ENCODE results near the gene ANTXR2. TPM values are rescaled to one million over a fixed set of nuclear protein-coding genes. Genes with fewer than 3 reads are reported as not detected.

The ANTXR2 gene
- total and polyA plus RNA-seq, 5 experiments from 2014 or later = 11.4 to 22.1 (median 19.3) TPM

DNA sequence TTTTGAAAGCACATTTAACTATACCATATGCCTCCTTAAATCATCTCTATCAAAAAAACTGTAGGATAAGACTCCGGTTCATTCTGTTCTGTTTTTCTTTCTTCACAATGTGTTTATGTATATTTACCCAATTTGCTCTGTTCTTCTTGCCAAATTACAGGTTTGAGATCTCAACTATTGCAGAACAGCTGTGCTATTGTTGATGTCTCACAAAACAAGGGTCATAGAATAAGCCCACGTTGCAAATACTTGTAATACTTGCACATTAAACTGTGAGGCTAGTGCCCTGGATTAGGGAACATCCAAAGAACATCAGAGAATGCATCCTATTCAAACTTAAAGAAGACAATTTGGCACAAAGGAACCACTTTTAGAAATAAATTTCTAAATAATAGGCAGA is 45.4 kb downstream of the ANTXR2 start:
- peaks cover 0 to 2% (median 0%) of the 10 kb centered on the region in 4 donors for H3K4me1 Mint-ChIP-seq
- H3K4me3 Mint-ChIP-seq = no peak overlapping the region
- H3K9me3 Mint-ChIP-seq = no peaks in the 10 kb centered on the region
- no peak for DNase-seq
- no peak overlapping the region for H3K27ac Mint-ChIP-seq
- H3K27me3 Mint-ChIP-seq = no peaks in the 10 kb centered on the region
- H3K36me3 Mint-ChIP-seq = peaks cover 10 to 25% (median 16%) of the 10 kb centered on the region in 3 donors
- ATAC-seq = no peak
- POLR2A ChIA-PET = no interaction called here

DNA sequence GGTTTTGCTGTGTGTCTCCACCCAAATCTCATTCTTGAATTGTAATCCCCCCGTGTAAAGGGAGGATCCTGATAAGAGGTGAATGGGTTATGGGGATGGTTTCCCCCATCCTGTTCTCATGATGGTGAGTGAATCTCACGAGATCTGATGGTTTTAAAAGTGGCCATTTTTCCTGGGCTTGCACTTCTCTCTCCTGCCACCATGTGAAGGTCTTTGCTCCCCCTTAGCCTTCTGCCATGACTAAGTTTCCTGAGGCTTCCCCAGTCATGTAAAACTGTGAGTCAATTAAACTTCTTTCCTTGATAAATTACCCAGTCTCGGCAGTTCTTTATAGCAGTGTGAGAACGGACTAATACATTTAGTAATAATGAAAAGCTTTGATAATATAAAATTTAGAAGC is 46.9 kb downstream of the ANTXR2 start:
- Mint-ChIP-seq H3K4me1 (peaks cover 0 to 2% (median 0%) of the 10 kb centered on the region in 4 donors), H3K27me3 (no peaks in the 10 kb centered on the region), H3K27ac (peak overlapping the region in 1 of 10 donors; percentile 2), H3K4me3 (no peak overlapping the region), H3K36me3 (peaks cover 10 to 29% (median 26%) of the 10 kb centered on the region in 3 donors), H3K9me3 (no peaks in the 10 kb centered on the region)
- ATAC-seq (no peak), DNase-seq (no peak)
- POLR2A ChIA-PET = no interaction called here

DNA sequence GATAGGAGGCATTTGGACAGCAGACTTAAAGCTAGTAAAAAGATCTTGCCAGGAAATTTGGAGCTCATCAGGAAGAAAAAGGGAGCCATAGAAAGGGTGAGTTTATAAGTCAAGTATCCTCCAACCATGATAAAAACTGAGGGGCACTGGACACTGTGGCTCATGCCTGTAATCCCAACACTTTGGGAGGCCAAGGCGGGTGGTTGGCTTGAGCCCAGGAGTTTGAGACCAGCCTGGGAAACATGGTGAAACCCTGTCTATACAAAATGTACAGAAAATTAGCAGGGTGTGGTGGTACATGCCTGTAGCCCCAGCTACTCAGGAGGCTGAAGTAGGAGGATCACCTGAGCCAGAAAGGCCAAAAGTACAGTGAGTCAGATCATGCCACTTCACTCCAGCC is 48.7 kb downstream of the ANTXR2 start:
- no peak overlapping the region for H3K27ac Mint-ChIP-seq
- H3K4me3 Mint-ChIP-seq = no peak overlapping the region
- POLR2A ChIA-PET = no interaction called here
- H3K36me3 Mint-ChIP-seq = peaks cover 10 to 32% (median 26%) of the 10 kb centered on the region in 3 donors
- no peak for DNase-seq
- H3K27me3 Mint-ChIP-seq = no peaks in the 10 kb centered on the region
- no peaks in the 10 kb centered on the region for H3K9me3 Mint-ChIP-seq
- H3K4me1 Mint-ChIP-seq = peaks cover 0 to 2% (median 0%) of the 10 kb centered on the region in 4 donors
- ATAC-seq = no peak

DNA sequence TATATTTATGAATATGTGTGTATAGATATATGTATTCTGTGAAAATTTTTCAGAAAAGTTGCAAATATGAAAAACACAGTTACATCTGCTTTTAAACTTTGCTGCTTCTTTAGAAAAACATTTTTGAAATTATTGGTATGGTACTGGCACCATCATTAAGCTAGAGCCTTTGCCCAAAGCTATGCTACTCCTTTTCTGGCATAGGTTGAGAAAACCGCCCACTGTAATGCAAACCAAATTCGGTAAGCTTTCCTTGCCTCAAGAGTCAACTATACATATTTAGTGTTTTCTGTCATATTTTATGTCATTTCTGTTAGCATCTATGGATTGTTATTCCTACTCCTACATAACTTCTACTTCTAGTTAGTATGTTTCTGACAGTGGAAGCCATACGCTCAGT is 50.7 kb downstream of the ANTXR2 start:
- H3K36me3 Mint-ChIP-seq = peaks cover 10 to 38% (median 28%) of the 10 kb centered on the region in 3 donors
- H3K27ac Mint-ChIP-seq = no peak overlapping the region
- no peaks in the 10 kb centered on the region for H3K9me3 Mint-ChIP-seq
- DNase-seq (no peak), ATAC-seq (no peak)
- H3K27me3 Mint-ChIP-seq = no peaks in the 10 kb centered on the region
- POLR2A ChIA-PET = no interaction called here
- peaks cover 0 to 4% (median under 1%) of the 10 kb centered on the region in 4 donors for H3K4me1 Mint-ChIP-seq
- no peak overlapping the region for H3K4me3 Mint-ChIP-seq

DNA sequence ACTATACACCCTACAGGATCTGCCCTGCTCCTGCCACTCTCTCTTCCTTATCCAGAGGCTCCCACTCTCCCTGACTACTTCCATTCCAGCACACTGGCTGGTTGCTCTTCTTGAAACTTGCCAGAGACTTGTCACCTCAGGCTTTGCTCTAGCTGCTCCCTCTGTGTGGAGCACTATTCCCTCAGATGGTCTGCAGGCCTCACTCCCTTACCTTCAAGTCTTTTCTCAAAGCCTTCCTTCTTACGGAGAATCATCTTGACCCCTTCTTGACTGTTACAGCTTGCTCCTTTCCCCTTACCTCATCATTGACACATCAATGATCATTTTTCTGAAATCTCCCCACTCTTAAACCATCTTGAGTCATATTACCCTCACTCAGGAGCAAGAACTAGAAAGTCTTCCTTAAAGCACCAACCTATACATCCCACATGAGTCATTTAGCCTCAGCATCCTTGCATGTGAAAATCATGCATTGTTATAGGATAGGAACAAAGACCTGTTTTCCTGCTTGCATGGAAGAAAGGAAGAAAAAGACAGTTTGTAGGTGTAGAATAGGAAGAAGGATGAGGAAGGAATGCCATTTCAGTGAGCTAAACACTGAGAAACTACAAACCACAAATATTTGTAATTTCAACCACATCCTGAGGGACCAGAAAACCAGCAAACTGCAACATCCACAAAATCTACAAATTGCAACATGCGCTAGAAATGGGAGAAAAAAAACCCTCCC is 55.7 kb downstream of the ANTXR2 start:
- no peak for ATAC-seq
- POLR2A ChIA-PET = no interaction called here
- no peaks in the 10 kb centered on the region for H3K9me3 Mint-ChIP-seq

DNA sequence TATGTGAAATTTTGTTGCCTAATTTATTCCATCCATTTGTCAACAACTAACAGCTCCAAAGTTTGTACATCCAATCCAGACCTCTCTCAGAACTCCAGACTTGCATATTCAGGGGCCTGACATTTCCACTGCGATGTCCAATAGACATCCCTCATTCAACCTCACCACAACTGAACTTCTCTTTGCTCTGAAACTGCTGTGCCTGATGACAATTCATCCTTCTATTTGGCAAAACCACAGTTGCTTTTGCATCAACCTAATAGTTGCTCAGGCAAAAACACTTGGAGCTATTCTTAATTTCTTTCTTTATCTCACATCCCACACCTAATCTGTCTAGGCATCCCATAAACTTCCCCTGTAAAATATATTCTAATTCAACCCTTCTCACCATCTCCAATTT is 56.5 kb downstream of the ANTXR2 start:
- ATAC-seq (no peak), DNase-seq (no peak)
- no peak overlapping the region for H3K27ac Mint-ChIP-seq
- H3K4me1 Mint-ChIP-seq = peaks cover 0 to 2% (median under 1%) of the 10 kb centered on the region in 4 donors
- POLR2A ChIA-PET = no interaction called here
- H3K9me3 Mint-ChIP-seq = no peaks in the 10 kb centered on the region
- no peak overlapping the region for H3K4me3 Mint-ChIP-seq
- H3K36me3 Mint-ChIP-seq = peaks cover 3 to 18% (median 11%) of the 10 kb centered on the region in 3 donors
- H3K27me3 Mint-ChIP-seq = no peaks in the 10 kb centered on the region

More for the DNA sequence above, 55.7 kb downstream of the ANTXR2 start:
- Mint-ChIP-seq H3K27me3 (no peaks in the 10 kb centered on the region), H3K4me1 (peaks cover 0 to 2% (median under 1%) of the 10 kb centered on the region in 4 donors), H3K27ac (no peak overlapping the region), H3K4me3 (no peak overlapping the region), H3K36me3 (peaks cover 0 to 20% (median 16%) of the 10 kb centered on the region in 3 donors)
- DNase-seq = no peak

DNA sequence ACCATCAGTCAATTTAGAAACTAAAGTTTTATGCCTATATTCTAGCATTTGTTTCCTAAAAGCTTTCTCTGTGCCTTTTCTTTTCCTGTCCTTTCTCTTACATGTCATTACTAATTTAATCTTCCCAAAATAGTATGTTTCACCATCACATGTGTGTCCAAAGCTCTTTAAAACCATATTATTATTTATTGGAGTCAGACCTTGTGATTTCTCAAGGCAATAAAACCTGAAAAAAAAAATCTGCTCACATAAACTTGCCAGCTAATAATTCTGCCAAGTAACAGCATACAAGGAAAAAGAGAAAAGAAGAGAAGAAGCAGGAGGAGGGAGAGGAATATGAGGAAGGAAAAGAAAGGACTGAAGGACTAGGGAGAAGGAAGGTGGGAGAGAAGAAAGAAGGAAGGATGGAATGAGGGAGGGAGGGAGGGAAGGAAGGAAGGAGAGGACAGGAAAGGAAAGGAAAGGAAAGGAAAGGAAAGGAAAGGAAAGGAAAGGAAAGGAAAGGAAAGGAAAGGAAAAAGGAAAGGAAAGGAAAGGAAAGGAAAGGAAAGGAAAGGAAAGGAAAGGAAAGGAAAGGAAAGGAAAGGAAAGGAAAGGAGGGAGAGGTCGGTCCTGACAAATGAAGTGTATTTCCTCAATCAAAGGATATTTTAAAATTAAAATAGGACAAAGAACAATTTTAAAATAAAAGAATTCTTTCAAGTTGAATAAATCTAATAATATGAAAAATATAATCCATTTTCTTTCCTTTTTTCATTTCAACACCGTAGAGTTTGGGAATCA is 57.4 kb downstream of the ANTXR2 start:
- Mint-ChIP-seq H3K27me3 (no peaks in the 10 kb centered on the region), H3K9me3 (no peaks in the 10 kb centered on the region), H3K4me3 (no peak overlapping the region), H3K27ac (no peak overlapping the region), H3K4me1 (peaks cover 0 to 2% (median under 1%) of the 10 kb centered on the region in 4 donors), H3K36me3 (peaks cover 7 to 14% (median 9%) of the 10 kb centered on the region in 3 donors)
- POLR2A ChIA-PET = no interaction called here
- DNase-seq (no peak), ATAC-seq (no peak)

DNA sequence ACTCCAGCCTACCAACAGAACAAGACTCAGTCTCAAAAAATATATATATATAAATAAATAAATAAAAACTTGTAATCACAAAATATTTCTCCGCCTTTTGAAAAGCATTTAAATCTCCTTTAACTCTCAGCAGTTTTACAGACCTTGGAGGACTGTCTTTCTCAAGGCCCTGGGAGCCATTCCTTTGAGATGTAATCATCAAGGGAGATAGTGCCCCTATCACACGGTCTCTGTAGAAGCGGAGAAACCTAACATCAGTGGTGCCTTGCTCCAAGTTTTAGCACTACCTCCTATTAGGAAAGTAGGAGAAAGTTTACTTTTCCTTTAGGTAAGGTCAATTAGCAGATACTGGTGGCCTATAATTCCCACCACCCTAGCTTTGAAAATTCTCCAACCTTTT is 58.5 kb downstream of the ANTXR2 start:
- no peaks in the 10 kb centered on the region for H3K27me3 Mint-ChIP-seq
- peaks cover 7 to 17% (median 14%) of the 10 kb centered on the region in 3 donors for H3K36me3 Mint-ChIP-seq
- no peak overlapping the region for H3K27ac Mint-ChIP-seq
- H3K4me3 Mint-ChIP-seq = no peak overlapping the region
- POLR2A ChIA-PET = no interaction called here
- H3K9me3 Mint-ChIP-seq = no peaks in the 10 kb centered on the region
- no peak for DNase-seq
- no peak for ATAC-seq
- peaks cover 0 to 7% (median 3%) of the 10 kb centered on the region in 4 donors for H3K4me1 Mint-ChIP-seq

DNA sequence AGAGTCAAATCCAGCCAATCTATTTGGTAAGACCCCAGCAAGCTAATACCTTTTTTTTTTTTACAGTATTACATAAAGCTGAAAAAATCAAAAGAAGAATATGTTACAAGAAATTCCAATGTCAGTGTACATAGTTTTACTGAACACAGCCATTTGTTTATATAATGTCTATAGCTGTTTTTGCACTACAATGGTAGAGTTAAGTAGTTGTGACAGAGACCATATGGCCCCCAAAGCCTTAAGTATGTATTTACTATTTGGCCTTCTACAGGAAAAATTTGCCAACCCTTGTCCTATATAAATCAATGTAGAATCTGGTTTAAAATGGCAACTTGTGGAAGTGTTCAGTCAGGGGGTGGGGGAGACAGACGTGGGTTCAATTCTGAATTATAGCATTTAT is 60.7 kb downstream of the ANTXR2 start:
- POLR2A ChIA-PET = no interaction called here
- no peak for ATAC-seq
- Mint-ChIP-seq H3K27ac (no peak overlapping the region), H3K27me3 (no peaks in the 10 kb centered on the region), H3K36me3 (peaks cover 7 to 24% (median 20%) of the 10 kb centered on the region in 3 donors), H3K4me1 (peaks cover 2 to 18% (median 12%) of the 10 kb centered on the region in 4 donors), H3K9me3 (no peaks in the 10 kb centered on the region), H3K4me3 (no peak overlapping the region)
- no peak for DNase-seq

DNA sequence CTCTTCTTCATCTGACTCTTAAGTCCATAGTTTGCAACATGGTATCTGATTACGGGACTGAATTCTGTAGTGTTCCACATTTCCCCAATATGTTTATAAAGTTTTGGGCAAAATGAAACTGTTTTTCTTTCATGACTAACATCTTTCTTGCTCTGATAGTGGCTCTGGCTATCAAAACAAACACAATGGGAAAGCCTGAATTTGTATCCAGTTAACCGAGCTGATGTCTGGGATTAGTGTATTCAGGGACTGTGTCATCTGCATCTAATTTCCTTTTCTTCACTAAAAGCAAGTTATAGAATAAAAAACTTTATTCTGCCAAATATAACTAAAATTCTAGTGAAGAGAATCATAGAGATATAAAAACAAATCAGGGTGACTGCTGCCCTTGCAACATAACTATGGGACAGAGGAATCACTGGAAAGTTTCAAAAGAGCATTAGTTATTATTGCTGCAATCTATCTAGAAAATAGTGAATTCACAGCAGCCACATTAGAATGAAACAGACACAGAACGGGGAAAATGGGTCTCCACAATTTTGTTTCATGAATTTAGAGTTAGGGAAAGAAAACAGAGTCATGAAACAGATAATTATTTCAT is 61.3 kb downstream of the ANTXR2 start:
- Mint-ChIP-seq H3K36me3 (peaks cover 11 to 28% (median 20%) of the 10 kb centered on the region in 3 donors), H3K4me1 (peaks cover 5 to 24% (median 16%) of the 10 kb centered on the region in 4 donors), H3K27ac (no peak overlapping the region), H3K27me3 (no peaks in the 10 kb centered on the region), H3K9me3 (no peaks in the 10 kb centered on the region), H3K4me3 (no peak overlapping the region)
- DNase-seq = no peak
- POLR2A ChIA-PET = no interaction called here
- ATAC-seq = no peak

DNA sequence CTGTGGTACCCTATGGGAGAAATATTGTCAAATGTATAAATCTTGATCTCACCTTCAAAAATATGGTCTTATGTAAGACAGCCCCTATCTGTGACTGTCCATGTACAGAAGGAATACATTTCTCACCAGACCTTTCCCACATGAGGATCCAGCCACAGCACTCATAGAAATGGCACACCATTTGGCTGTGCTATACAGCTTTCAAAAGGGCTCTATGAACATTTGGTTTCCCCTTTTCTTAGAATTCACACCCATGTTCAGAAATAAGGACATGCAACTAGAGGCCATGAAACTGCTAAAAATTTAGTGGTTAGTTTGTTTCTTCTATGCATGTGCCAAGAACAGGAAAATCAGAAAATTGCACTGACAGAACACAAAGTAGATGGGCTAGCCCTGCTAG is 62.7 kb downstream of the ANTXR2 start:
- POLR2A ChIA-PET = no interaction called here
- Mint-ChIP-seq H3K9me3 (peaks cover 0 to 2% (median 0%) of the 10 kb centered on the region in 9 donors), H3K36me3 (peaks cover 13 to 34% (median 26%) of the 10 kb centered on the region in 3 donors), H3K4me3 (no peak overlapping the region), H3K27me3 (no peaks in the 10 kb centered on the region), H3K4me1 (peaks cover 7 to 32% (median 20%) of the 10 kb centered on the region in 4 donors), H3K27ac (peak overlapping the region in 2 of 10 donors; percentile 1 to 2)
- ATAC-seq (no peak), DNase-seq (no peak)

DNA sequence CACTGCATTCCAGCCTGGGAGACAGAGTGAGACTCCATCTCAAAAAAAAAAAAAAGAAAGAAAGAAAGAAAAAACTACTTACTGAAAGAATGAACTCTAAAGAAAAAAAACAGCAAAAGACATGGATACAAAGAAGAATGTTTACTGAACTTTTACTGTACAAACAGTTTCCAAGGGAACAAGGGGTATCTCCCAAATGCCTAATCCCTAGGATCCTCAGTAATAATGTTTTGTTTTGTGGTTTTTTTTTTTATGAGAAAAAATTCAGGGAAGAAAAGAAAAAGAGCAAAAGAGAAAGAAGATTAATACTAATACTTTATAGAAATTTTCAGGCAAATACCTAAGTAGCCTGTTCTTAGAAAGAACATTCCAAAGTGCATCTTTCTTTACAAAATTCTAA is 63.2 kb downstream of the ANTXR2 start:
- H3K27ac Mint-ChIP-seq = peak overlapping the region in 2 of 10 donors; percentile 1 to 2
- no peaks in the 10 kb centered on the region for H3K27me3 Mint-ChIP-seq
- H3K36me3 Mint-ChIP-seq = peaks cover 14 to 35% (median 28%) of the 10 kb centered on the region in 3 donors
- ATAC-seq (no peak), DNase-seq (no peak)
- no peak overlapping the region for H3K4me3 Mint-ChIP-seq
- H3K9me3 Mint-ChIP-seq = peaks cover 0 to 3% (median under 1%) of the 10 kb centered on the region in 9 donors
- peaks cover 7 to 32% (median 20%) of the 10 kb centered on the region in 4 donors for H3K4me1 Mint-ChIP-seq
- POLR2A ChIA-PET = no interaction called here

DNA sequence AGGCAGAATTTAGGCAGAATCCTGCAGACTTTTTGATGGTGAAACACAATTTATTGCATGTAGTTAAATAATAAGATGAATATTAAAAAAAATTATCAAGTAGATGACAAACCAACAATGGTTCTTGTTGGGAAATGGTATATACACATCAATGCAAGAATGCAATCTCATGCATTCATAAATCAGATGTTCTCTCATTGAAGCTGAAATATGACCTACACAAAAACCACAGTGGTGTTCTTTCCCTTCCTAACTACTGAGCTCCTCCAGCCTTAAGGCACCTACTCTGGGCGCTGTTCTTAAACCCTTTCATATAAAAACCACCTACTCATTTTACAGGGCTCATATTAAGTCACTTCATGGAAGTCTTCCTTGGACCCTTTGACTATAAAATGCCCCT is 64.1 kb downstream of the ANTXR2 start:
- POLR2A ChIA-PET = no interaction called here

More for the DNA sequence above, 64.1 kb downstream of the ANTXR2 start:
- ATAC-seq = no peak
- no peak overlapping the region for H3K4me3 Mint-ChIP-seq
- no peaks in the 10 kb centered on the region for H3K27me3 Mint-ChIP-seq
- H3K27ac Mint-ChIP-seq = peak overlapping the region in 1 of 10 donors; percentile 27
- no peak for DNase-seq
- H3K4me1 Mint-ChIP-seq = peaks cover 7 to 32% (median 20%) of the 10 kb centered on the region in 4 donors
- H3K9me3 Mint-ChIP-seq = peaks cover 0 to 11% (median 7%) of the 10 kb centered on the region in 9 donors
- H3K36me3 Mint-ChIP-seq = peaks cover 20 to 42% (median 33%) of the 10 kb centered on the region in 3 donors
